Upper lobe of left lung (tissue), 6 donors: ENCODE measurements around the gene SLC2A14. TPM values are rescaled to one million over a fixed set of nuclear protein-coding genes. Genes with fewer than 3 reads are reported as not detected.

Experiments used
- ATAC-seq, 2 donors: fragments of 200-7000 bp; cut with Tn5 transposase; one replicate each; pipeline ENCODE4 v1.9.1; 2022; ENCODE audit warnings: mild to moderate bottlenecking in 2 of 2, moderate library complexity in 2 of 2; ENCODE audit not compliant: low FRiP score in 2 of 2
- DNase-seq, 2 donors: peaks; one replicate each; pipeline ENCODE4 v3.0.0-alpha.2; 2019 to 2020
- H3K27ac ChIP-seq, 4 donors: fragments of 200-600 bp; sonication (generic); one replicate each; pipeline ENCODE4 v1.5.1; 2016 to 2019
- H3K27me3 ChIP-seq, 4 donors: fragments of 200-600 bp; sonication (generic); one replicate each; pipeline ENCODE4 v1.5.1; 2017 to 2019
- H3K36me3 ChIP-seq, 4 donors: fragments of 200-600 bp; sonication (generic); one replicate each; pipeline ENCODE4 v1.5.1; 2016 to 2019
- H3K4me1 ChIP-seq, 4 donors: fragments of 200-600 bp; sonication (generic); one replicate each; pipeline ENCODE4 v1.5.1; 2018 to 2019
- H3K4me3 ChIP-seq, 4 donors: fragments of 200-600 bp; sonication (generic); one replicate each; pipeline ENCODE4 v1.5.1; 2017 to 2019; ENCODE audit warnings: mild to moderate bottlenecking in 2 of 4, moderate library complexity in 1 of 4
- H3K9me3 ChIP-seq, 4 donors: fragments of 200-600 bp; sonication (generic); one replicate each; pipeline ENCODE4 v1.5.1; 2018 to 2019
- CTCF ChIP-seq, 6 experiments: fragments of 450-650 bp in 4 of 6; fragments of 200-600 bp in 2 of 6; sonication (generic) in 2 of 6; IDR thresholded peaks; one replicate each; pipeline ENCODE4 v1.5.1; 2016 to 2019; ENCODE audit warnings: antibody characterized with exemption in 6 of 6
- EP300 ChIP-seq, 4 donors: sonication (generic); formaldehyde crosslinking; IDR thresholded peaks; one replicate each; pipeline ENCODE4 v1.5.1; 2017; ENCODE audit warnings: antibody characterized with exemption in 4 of 4, control low read depth in 2 of 4
- POLR2A ChIP-seq, 4 donors: fragments of 450-650 bp; IDR thresholded peaks; one replicate each; pipeline ENCODE4 v1.5.1; 2016 to 2017; ENCODE audit warnings: antibody characterized with exemption in 4 of 4, mild to moderate bottlenecking in 2 of 4
- POLR2AphosphoS5 ChIP-seq, 2 donors: sonication (generic); formaldehyde crosslinking; IDR thresholded peaks; one replicate each; pipeline ENCODE4 v1.5.1; 2017; ENCODE audit warnings: antibody characterized with exemption in 2 of 2
- WGBS, 2 donors: methylation state at CpG; one replicate each; pipeline ENCODE4 v1.1.5; 2017 to 2018; 5-methylcytosine and 5-hydroxymethylcytosine counted together
- small RNA-seq, 4 donors: library from RNA; depleted of rRNA; stranded (forward); fragments of <200 nt; gene quantifications; one replicate each; pipeline ENCODE3, GENCODE V24; 2016
- total RNA-seq, 6 donors: library from RNA; depleted of rRNA in 4 of 6; stranded (reverse); fragments of >200 nt in 4 of 6; gene quantifications; one replicate each; pipeline versions ENCODE4 v1.1.0 to v1.2.1, GENCODE V29; 2016 to 2021
- donor health status: DM: no; HTN: no; CAD: no; lungs with moderate emphysema.
- donor health status: DM: no; HTN: yes; CAD: no; lungs with severe emphysema.

Gene SLC2A14
- total RNA-seq, 6 donors from 2014 or later: 0.17 to 3.2 TPM; not detected in 4

DNA sequence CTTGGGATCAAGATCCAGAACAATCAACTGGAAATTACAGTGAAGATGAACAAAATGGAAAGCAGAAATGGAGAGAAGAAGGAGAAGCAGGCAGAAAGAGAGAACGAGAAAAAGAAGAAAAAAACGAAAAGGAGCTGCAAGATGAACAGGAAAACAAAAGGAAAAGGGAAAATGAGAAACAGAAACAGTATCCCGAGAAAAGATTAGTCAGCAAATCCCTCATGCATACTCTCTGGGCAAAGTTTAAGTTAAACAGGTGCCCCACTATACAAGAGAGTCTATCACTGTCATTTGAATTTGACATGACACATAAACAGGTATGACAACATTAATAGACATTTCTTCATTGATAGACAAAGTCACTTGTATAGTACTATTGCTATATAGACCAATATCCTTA lies 102.7 kb downstream of the SLC2A14 start:
- no peak for DNase-seq
- H3K36me3 ChIP-seq: no peaks in the 10 kb centered on the region
- no peaks in the 10 kb centered on the region for H3K4me1 ChIP-seq
- no peak overlapping the region for H3K27ac ChIP-seq
- no peak overlapping the region for H3K4me3 ChIP-seq
- TF ChIP-seq CTCF (IDR thresholded peaks at IDR 0.05) (no peak), POLR2AphosphoS5 (IDR thresholded peaks at IDR 0.05) (no peak), EP300 (IDR thresholded peaks at IDR 0.05) (no peak), POLR2A (IDR thresholded peaks at IDR 0.05) (no peak)
- no peaks in the 10 kb centered on the region for H3K9me3 ChIP-seq
- H3K27me3 ChIP-seq: no peaks in the 10 kb centered on the region
- 55 to 73% methylated on average over 3 of the region's 3 CpGs for WGBS, 2 donors
- ATAC-seq: no peak

Small RNA genes lying within 50 kb of the gene (small RNA-seq; reads per million reads assigned to genes)
- 0 reads per million in 4 donors for gene RF00019

Other genes with a start within 250 kb of the SLC2A14 start
- gene APOBEC1, start 207.0 kb downstream of the SLC2A14 start, total RNA-seq: not detected
- under 1 TPM in 1 of 6 donors, not detected in 5; 0.20 TPM for gene GDF3, start 177.1 kb downstream of the SLC2A14 start, total RNA-seq
- gene DPPA3, start 161.5 kb downstream of the SLC2A14 start, total RNA-seq: not detected
- gene CLEC4C, start 125.5 kb downstream of the SLC2A14 start, total RNA-seq: not detected
- gene NANOGNB, start 107.7 kb downstream of the SLC2A14 start, total RNA-seq: not detected
- gene NANOG, start 83.5 kb downstream of the SLC2A14 start, total RNA-seq: under 1 TPM in 2 of 6 donors, not detected in 4; 0.37 to 0.54 TPM
- gene SLC2A3, start 63.3 kb upstream of the SLC2A14 start, total RNA-seq: 100 to 1,000 TPM in 2 of 6 donors, 10 to 100 TPM in 4; 43.0 to 148 (median 63.4) TPM
- gene FOXJ2, start 159.8 kb upstream of the SLC2A14 start, total RNA-seq: 10 to 100 TPM; 14.7 to 25.1 (median 18.4) TPM
- gene C3AR1, start 193.4 kb upstream of the SLC2A14 start, total RNA-seq: 10 to 100 TPM in 5 of 6 donors, 1 to 10 TPM in 1; 2.4 to 68.7 (median 23.5) TPM
- 10 to 100 TPM; 30.9 to 55.9 (median 36.1) TPM for gene NECAP1, start 209.4 kb upstream of the SLC2A14 start, total RNA-seq